Stimulated activated CD4-positive, alpha-beta T cell treated with anti-CD3 and anti-CD28 coated beads, Interleukin-4, amount 100 ng/mL, for 48 hours (primary cell): ENCODE data around the gene SLC27A3.
"Not testable (repeated sequence)": the region's sequence is repeated elsewhere in the genome, so short reads cannot be mapped to it uniquely, and the experiment has no call there.

Experiments used
- DNase-seq, 2 donors: peaks; one replicate each; pipeline ENCODE4 v3.0.0-alpha.2; 2020; ENCODE audit warnings: low read depth in 2 of 2

SLC27A3 gene

DNA sequence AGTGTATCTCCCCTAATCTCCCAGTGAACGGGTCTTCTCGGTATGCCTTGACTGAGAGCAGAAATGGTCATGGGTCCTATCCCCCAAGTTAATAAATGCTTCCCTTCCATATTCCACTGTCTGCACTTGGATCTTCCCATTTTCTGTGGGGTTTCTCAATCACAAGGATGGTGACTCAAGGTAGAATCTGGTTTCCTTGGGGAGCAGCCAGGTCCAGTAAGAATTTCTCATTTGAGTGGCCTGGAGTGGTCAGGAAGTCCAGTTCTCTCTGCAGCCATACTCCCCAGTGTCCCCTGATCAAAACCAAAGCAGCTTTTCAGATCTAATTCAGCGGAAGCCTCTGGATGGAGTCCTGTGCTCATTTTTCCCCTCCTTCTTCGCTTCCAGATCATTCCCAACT lies 14.8 kb upstream of the SLC27A3 start:
- no peak for DNase-seq

DNA sequence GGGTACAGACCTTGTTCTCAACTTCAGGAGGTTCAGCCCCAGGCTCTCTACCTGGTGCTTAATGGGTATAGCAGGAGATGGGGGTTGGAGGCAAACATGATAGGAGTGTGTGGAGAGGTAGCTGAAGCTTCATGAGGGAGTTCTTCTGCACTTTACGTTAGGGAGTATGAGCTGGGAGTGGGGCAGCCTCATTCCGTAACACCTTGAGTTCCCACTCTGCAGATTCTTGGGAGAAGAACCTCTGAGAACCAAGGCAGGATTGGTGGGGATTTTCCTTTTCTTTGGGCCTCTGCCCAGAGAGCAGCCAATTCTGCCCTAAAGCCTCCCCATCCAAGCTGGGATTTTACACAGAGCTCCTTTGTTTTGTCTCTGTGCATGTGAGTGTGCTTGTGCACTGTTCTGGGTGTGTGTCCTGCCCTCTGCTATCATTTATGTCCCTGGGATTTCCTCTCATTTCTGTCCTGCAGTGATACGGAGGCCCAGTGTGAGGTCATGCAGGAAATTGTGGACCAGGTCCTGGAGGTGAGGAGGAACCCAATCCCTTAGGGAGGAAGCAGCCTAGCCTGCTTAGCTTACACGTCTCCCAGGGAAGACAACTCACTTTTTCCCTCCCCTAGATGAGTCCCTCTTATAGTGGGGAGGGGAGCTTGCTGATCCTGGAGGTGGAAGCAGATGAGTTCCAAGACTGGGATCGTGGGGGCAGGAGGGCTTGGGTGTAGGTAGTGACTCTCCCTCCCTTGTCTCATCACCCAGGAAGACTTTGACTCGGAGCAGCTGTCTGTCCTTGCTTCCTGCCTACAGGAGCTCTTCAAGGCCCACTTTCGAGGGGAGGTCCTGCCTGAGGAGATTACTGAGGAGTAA lies 11.6 kb upstream of the SLC27A3 start:
- no peak for DNase-seq

DNA sequence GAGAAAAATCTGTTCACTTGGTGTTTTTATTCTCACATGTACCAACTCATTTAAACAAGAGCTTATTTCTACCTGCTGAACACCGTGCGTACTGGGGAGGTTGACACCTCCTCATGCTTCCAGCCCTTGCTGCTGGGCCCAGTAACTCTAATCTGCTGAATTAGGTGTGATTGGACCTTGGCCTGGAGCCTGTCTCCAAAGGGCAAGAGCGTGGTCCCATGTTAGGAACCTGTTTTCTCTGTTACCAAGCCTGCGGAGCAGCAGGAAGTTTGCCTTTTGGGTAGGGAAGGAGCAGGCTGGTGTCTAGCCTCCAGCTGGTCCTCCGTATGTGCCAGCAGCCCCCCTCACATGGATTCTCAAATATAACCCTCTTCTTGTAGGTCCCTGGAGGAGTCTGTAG lies 10.9 kb upstream of the SLC27A3 start:
- no peak for DNase-seq

DNA sequence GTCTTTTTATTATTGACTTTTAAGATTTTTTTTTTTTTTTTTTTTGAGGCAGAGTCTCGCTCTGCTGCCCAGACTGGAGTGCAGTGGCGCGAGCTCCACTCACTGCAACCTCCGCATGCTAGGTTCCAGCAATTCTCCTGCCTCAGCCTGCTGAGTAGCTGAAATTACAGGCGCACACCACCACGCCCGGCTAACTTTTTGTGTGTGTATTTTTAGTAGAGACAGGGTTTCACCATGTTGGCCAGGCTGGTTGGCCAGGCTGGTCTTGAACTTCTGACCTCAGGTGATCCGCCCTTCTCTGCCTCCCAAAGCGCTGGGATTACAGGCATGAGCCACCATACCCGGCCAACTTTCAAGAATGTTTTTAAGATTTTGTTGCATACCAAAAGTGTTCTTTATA lies 8.5 kb upstream of the SLC27A3 start:
- DNase-seq = not testable (repeated sequence)

DNA sequence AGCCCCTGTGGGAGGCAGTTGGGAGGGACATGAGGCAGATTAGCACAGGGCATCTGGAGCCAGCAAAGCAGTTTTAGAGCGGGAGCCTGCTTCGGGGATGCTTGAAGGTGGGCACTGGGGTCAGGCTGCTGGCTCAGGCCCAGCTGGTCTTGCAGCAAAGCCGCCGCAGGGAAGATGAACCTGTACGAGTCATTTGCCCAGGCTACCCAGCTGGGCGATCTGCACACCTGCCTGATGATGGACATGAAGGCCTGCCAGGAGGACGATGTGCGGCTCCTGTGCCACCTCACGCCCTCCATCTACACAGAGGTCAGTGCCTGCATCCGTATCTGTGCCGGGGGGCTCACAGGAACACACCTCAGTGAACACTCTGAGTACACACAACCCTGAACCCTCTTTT lies 7.7 kb upstream of the SLC27A3 start:
- no peak for DNase-seq

DNA sequence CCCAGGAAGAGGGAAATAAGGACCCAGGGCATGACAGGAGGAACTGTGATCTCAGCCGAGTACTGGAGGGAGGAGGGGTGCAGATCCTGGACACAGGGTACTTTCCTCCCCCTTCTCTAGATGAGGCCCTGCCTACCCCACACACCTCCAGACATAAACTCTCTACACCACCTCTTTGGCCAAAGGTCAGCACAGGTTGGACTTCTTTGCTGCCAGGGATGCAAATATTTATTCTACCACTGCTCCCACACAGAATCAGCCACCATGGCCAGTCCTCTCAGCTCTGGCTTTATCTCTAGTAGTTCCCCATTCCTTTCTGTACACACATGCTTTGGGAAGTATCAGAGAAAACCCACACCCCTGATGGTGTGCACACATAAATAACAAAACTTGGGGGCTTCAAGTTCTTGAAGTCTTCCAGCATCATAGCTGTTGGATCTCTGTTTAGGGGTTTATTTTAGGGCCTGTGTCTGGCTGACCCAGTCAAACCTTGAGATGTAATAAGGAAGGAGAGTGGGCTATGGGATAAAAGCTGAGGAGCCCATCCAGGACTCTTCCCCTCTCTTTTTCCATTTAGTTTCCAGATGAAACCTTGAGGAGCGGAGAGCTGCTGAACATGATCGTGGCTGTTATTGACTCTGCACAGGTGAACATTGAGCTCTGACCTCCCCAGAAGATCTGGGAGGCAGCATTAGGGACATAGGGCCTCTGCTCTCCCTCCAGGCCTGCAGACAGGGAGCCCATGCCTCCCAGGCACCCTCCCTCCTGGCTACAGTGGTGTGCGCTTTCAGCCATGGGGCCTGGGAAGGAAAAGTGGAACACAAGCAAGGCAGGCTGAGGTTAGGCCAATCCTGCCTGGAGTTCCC lies 6.7 kb upstream of the SLC27A3 start:
- DNase-seq = no peak

DNA sequence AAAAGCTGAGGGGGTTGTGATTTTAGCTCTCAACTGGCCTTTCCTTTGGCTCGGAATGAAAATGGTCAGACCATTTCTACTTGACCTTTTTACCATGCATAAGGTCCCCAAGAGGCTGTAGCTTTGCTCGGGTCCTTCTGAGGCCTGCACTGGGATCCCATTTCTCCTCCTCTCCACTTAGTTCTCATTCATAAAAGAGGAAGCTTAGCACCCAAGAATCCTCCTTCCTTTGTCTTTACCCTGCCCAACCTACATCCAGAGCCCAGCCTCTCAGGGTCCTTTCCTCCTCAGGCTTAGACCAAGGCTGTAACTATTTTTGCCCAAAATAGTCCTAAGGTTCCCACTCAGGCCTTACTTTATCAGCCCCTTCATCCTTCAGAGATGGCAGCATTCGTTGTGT lies 6.0 kb upstream of the SLC27A3 start:
- DNase-seq = no peak

DNA sequence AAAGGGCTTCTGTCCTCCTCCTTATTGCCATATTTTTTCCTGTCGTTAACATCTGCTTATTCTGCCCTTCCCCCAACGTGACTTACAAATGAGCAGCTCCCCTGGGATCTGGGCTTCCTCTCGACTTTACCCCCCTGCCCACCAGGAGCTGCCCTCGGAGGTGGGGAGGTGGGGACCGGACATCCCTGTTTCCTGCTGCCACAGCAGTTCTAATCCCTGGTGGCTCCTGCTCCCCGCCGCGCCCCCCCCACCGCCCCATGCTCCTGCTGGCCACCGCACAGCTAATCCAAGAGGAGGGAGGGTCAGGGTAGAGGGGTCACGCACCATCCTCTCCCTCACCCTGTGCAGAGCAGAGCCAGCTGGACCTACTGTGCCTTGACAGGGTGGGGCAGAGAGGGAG lies 4.4 kb upstream of the SLC27A3 start:
- no peak for DNase-seq

DNA sequence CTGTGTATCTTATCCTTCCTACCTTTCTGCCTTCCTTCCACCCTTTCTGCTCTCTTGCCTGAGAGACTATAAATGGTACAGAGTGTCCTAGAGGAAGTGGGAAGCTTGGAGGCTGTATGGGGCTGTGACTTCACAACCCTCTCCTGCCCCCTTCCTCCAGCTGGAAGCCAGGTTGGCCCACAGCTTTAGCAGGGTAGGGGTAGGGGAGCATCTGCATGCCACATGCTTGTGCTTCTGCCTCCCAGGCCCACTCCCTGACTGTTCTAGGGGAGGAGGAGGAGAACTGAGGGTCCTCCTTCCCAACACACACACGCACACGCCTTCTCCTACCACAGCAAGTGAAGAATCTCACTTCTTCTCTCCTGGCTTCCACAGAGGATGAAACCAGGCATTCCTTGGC lies 3.9 kb upstream of the SLC27A3 start:
- DNase-seq = no peak

DNA sequence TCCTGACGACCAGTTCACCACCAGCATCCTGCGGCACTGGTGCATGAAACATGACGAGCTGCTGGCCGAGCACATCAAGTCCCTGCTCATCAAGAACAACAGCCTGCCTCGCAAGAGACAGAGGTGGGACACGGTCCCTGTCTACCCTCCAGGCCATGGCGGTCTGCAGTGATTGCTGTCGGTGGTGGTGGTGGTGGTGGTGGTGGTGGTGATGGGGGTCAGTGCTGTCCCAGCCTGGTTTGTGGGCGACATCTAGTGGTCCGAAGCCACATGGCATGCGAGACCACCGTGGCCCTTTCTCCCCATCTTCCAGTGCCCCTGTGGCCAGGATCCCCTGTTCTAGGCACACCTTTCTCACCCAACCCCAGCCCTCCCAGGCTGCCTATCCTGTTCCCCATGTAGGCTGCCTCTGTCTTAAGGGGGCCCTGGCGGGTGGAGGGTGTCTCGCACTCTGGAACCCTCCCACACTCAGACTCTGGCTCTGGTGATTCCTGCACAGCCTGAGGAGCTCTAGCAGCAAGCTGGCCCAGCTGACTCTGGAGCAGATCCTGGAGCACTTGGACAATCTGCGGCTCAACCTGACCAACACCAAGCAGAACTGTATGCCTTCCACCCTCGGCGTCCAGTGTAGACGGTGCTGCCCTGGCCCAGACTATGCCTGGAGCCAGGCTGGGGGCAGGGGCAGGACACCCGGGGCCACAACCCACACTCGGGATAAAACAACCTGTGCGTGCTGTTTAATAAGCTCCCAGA lies 3.2 kb upstream of the SLC27A3 start:
- no peak for DNase-seq

DNA sequence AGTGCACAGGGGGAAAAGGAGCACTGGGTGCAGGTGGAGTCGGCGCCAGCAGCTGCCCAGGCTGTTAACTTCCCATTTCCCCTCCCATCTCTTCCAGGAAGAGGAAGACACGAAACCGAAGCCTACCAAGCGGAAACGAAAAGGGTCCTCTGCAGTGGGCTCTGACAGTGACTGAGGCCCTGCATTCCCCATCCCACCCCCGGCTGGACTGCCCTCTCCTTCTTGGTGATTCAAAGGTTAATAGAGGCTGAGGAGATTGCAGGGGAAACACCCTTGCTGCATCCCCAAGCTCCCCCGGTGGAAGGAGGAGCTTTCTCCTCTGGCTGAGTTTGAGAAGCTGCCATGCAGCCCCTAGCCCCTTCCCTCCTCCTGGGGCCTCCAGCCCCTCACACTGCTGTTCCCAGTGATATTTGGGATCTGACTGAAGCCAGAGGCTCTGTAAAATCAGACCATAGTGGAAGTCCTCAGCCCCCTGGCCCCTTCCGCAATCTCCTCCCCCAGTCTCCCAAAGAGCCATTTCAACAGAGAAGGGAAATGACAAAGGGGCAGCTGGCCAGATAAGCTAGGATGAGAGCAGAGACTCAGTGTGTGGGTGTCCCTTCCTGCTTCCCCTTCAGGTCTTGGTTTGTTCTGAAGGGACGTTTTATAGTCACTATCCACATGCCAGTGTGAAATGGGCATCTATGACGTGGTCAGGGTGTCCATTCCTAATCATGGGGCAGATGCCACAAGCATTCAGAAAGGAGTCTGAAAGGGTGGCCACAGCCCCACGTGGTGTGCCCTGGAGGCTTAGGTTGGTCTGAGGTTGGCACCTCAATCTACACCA lies 1.9 kb upstream of the SLC27A3 start:
- DNase-seq = no peak

DNA sequence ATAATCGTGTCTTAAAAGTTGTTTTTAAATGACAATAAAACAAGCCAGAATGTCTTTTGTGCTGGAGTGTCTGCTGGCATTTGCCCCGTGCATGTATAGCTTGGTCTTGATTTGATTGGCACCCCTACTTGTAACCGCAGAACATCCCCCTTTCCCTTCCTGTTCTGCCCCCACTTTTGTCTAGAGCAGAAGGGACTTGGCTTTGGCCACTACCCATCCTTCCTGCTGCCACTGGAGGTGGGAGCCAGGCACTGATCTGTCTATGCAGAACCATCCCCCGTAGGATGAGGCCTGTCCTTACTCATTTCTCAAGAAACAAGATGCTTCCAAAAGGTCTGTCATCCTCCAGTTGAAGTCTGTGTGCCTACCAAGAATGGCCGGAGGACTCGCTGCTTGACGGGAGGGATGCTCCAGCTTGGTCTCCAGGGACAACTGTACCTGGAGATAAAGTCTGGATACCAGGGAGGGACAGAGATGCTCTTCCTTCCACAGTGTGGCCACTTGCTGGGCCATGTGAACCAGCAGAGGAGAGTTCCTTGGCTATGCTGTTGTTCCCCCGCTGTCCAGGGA lies 1.1 kb upstream of the SLC27A3 start:
- no peak for DNase-seq

DNA sequence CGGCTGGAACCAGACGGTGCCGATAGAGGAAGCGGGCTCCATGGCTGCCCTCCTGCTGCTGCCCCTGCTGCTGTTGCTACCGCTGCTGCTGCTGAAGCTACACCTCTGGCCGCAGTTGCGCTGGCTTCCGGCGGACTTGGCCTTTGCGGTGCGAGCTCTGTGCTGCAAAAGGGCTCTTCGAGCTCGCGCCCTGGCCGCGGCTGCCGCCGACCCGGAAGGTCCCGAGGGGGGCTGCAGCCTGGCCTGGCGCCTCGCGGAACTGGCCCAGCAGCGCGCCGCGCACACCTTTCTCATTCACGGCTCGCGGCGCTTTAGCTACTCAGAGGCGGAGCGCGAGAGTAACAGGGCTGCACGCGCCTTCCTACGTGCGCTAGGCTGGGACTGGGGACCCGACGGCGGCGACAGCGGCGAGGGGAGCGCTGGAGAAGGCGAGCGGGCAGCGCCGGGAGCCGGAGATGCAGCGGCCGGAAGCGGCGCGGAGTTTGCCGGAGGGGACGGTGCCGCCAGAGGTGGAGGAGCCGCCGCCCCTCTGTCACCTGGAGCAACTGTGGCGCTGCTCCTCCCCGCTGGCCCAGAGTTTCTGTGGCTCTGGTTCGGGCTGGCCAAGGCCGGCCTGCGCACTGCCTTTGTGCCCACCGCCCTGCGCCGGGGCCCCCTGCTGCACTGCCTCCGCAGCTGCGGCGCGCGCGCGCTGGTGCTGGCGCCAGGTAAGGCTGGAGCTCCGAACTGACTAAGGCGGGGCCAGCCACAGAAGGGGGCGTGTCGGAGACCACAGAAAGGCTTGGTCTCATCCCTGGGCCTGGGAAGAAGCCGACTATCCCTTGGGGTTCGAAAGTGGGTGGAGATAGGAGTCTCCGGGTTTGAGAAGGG lies 486 bp downstream of the SLC27A3 start:
- DNase-seq = peak; percentile 37 to 47

DNA sequence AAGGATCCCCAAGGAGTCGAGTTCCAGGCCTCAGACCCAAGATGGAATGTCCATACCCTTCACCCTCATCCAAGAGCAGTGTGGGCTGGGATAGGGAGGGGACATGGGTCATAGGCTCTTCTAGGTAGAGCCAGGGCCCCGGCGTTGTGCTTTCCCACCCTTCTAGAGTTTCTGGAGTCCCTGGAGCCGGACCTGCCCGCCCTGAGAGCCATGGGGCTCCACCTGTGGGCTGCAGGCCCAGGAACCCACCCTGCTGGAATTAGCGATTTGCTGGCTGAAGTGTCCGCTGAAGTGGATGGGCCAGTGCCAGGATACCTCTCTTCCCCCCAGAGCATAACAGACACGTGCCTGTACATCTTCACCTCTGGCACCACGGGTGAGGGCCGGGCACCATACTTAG lies 1.1 kb downstream of the SLC27A3 start:
- no peak for DNase-seq

DNA sequence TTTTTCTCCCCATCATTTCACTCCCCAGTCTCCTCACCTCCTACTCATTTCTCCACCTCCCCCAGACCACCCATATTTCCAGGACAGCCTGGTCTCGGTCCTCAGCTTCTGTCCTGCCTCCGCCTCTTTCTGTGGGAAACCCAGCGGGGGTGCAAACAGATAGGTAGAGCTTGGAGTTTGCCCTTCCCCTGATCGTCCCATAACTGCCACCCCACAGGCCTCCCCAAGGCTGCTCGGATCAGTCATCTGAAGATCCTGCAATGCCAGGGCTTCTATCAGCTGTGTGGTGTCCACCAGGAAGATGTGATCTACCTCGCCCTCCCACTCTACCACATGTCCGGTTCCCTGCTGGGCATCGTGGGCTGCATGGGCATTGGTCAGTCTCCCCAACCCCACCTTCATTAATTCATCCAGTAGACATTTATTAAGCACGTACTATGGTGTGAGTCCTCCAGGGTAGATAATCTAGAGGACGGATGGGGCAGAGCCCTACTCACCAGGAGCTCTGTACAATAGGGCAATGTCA lies 1.7 kb downstream of the SLC27A3 start:
- no peak for DNase-seq

DNA sequence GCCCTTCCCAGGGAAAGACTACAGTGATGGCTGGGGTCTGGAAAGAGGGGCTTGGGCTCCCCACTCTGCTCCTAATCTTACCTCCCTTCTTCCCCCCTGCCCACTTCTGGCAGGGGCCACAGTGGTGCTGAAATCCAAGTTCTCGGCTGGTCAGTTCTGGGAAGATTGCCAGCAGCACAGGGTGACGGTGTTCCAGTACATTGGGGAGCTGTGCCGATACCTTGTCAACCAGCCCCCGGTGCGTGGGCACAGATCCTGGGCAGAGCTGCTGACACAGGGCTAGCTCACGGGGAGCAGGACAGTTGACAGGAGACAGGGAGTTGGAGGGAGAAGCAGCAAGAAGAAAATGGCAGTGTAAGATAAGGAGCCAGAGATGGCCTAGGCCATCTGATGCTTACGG lies 2.4 kb downstream of the SLC27A3 start:
- no peak for DNase-seq

DNA sequence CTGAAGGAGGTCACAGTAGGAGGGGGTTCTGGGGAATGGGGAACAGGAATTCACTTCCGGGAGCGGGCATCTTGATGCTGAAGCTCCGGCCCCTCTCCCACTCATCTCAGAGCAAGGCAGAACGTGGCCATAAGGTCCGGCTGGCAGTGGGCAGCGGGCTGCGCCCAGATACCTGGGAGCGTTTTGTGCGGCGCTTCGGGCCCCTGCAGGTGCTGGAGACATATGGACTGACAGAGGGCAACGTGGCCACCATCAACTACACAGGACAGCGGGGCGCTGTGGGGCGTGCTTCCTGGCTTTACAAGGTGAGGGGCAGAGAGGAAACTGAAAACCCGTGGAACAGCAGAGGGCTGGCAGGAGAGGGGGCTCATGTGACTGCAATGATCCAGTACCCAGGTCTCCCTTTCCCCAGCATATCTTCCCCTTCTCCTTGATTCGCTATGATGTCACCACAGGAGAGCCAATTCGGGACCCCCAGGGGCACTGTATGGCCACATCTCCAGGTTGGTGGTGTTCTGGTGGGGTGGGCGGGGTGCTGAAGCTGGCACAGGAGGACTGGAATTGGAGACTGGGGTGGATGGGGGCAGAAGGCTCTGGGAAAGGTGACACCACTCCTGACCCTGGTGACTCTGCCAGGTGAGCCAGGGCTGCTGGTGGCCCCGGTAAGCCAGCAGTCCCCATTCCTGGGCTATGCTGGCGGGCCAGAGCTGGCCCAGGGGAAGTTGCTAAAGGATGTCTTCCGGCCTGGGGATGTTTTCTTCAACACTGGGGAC lies 3.0 kb downstream of the SLC27A3 start:
- DNase-seq = no peak

DNA sequence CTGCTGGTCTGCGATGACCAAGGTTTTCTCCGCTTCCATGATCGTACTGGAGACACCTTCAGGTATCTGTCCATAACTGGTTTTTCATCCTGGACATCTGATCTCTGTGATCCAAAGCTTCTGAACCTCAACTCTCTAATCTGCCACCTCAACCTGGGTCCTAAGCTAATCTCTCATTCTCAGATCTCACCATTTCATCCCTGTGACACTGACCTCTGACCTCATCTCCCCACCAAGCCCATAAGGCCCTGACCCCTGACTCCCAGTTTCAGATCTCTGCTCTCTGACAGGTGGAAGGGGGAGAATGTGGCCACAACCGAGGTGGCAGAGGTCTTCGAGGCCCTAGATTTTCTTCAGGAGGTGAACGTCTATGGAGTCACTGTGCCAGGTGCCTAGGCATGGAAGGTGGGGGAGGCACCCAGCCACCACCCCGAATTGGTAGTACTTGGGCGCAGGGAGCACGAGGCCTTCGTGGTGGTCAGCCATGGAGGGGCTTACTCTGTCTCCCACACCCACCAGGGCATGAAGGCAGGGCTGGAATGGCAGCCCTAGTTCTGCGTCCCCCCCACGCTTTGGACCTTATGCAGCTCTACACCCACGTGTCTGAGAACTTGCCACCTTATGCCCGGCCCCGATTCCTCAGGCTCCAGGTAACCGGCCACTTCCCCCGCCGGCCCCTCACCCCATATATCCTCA lies 3.8 kb downstream of the SLC27A3 start:
- no peak for DNase-seq
